ENCODE results near the gene MT3.

Gene MT3

DNA sequence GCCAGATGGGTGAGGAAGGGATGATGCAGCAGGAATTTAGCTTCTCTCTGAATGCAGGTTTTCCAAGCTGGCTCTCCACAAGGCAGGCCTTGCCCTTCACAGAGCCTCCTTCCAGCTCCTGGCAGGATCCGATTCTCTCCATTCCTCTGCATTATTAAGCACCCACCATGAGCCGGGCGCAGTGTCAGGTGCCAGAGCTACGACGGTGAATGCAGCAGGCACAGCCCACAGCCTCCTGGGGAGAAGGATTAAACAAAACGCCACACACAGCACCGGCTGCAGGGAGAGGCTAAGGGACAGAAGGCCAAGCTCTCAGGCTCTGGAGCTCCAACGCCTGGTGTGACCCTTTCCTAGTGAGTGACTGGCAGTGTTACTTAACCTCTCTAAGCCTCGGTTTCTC lies 12.0 kb downstream of the MT3 start:
- Histone ChIP-seq H4K20me1 (ENCODE audit: insufficient read depth, low read length, poor library complexity, severe bottlenecking) (no peaks in the 10 kb centered on the region), H3K4me1 (ENCODE audit: insufficient read depth, low read length, poor library complexity, severe bottlenecking) (no peaks in the 10 kb centered on the region), H3K36me3 (ENCODE audit: insufficient read depth, low read length) (no peaks in the 10 kb centered on the region), H3K79me2 (ENCODE audit: insufficient read depth, low read length) (no peaks in the 10 kb centered on the region), H2AFZ (ENCODE audit: low read length) (no peak overlapping the region), H3K9ac (ENCODE audit: low read depth, low read length, poor library complexity, severe bottlenecking) (no peak overlapping the region), H3K4me2 (ENCODE audit: low read depth, low read length, poor library complexity, severe bottlenecking) (no peak overlapping the region), H3K9me3 (ENCODE audit: insufficient read depth, low read depth, low read length) (no peaks in the 10 kb centered on the region), H3K27me3 (ENCODE audit: insufficient read depth, low read length, poor library complexity, severe bottlenecking) (no peaks in the 10 kb centered on the region), H3K4me3 (ENCODE audit: low read length, poor library complexity, severe bottlenecking) (no peak overlapping the region), H3F3A (ENCODE audit: low read depth) (no peaks in the 10 kb centered on the region), H3K9me2 (replicated peaks; ENCODE audit: low read depth, low read length) (no peaks in the 10 kb centered on the region)
- TF ChIP-seq, protein P1, sequence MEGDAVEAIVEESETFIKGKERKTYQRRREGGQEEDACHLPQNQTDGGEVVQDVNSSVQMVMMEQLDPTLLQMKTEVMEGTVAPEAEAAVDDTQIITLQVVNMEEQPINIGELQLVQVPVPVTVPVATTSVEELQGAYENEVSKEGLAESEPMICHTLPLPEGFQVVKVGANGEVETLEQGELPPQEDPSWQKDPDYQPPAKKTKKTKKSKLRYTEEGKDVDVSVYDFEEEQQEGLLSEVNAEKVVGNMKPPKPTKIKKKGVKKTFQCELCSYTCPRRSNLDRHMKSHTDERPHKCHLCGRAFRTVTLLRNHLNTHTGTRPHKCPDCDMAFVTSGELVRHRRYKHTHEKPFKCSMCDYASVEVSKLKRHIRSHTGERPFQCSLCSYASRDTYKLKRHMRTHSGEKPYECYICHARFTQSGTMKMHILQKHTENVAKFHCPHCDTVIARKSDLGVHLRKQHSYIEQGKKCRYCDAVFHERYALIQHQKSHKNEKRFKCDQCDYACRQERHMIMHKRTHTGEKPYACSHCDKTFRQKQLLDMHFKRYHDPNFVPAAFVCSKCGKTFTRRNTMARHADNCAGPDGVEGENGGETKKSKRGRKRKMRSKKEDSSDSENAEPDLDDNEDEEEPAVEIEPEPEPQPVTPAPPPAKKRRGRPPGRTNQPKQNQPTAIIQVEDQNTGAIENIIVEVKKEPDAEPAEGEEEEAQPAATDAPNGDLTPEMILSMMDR (conservative IDR thresholded peaks at IDR 0.05; ENCODE audit: low read length), result no peak
- no peak for TF ChIP-seq EZH2phosphoT487 (IDR thresholded peaks at IDR 0.05; ENCODE audit: borderline replicate concordance)

DNA sequence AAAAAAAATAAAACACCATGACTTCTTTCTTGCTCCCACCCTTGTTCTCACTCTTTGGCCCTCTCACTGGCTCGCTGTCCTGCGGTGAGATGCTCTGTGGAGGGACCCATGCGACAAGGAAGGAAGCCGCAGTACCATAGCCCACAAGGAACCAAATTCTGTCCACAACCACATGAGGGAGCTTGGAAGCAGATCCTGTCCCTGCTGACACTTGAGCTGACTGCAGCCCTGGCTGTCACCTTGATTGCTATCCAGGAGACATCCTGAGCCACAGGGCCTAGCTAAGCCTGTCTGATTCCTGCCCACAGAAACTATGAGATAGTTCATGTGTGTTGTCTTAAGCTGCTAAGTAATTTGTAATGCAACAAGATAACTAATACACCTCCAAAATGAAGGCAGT lies 14.3 kb downstream of the MT3 start:
- Histone ChIP-seq H3K9me3 (ENCODE audit: insufficient read depth, low read depth, low read length) (no peaks in the 10 kb centered on the region), H3K4me2 (ENCODE audit: low read depth, low read length, poor library complexity, severe bottlenecking) (no peak overlapping the region), H3K36me3 (ENCODE audit: insufficient read depth, low read length) (no peaks in the 10 kb centered on the region), H3K27me3 (ENCODE audit: insufficient read depth, low read length, poor library complexity, severe bottlenecking) (no peaks in the 10 kb centered on the region), H3K79me2 (ENCODE audit: insufficient read depth, low read length) (no peaks in the 10 kb centered on the region), H3K9me2 (replicated peaks; ENCODE audit: low read depth, low read length) (no peaks in the 10 kb centered on the region), H3K4me1 (ENCODE audit: insufficient read depth, low read length, poor library complexity, severe bottlenecking) (peaks cover 5% of the 10 kb centered on the region), H3F3A (ENCODE audit: low read depth) (no peaks in the 10 kb centered on the region), H3K9ac (ENCODE audit: low read depth, low read length, poor library complexity, severe bottlenecking) (no peak overlapping the region), H2AFZ (ENCODE audit: low read length) (no peak overlapping the region; the same call in 1 of the 2 replicates), H4K20me1 (ENCODE audit: insufficient read depth, low read length, poor library complexity, severe bottlenecking) (no peaks in the 10 kb centered on the region), H3K4me3 (ENCODE audit: low read length, poor library complexity, severe bottlenecking) (no peak overlapping the region)
- TF ChIP-seq EZH2phosphoT487 (IDR thresholded peaks at IDR 0.05; ENCODE audit: borderline replicate concordance), result no peak
- TF ChIP-seq, protein P1 (conservative IDR thresholded peaks at IDR 0.05; ENCODE audit: low read length), result no peak; the same call in 1 of the 2 replicates

DNA sequence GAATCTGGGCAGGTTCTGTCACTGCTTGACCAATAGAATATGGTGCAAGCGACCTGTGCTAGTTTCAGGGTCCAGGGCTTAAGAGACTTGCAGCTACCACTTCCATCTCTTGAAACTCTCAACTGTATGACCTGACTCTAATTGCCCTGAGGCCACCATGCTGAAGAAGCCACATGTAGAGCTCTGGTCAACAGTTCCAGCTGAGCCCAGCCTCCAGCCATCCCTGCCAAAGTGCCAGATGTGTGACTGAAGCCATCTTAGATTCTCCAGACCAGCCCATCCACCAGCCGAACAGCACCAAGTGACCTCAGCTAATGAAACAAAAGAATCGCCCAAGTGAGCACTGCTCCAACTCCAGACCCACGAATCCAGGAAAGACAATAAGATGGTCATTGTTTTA lies 15.6 kb downstream of the MT3 start:
- no peak overlapping the region for H3K4me2 ChIP-seq (ENCODE audit: low read depth, low read length, poor library complexity, severe bottlenecking)
- no peaks in the 10 kb centered on the region for H3K9me2 ChIP-seq (replicated peaks; ENCODE audit: low read depth, low read length)
- H3K27me3 ChIP-seq (ENCODE audit: insufficient read depth, low read length, poor library complexity, severe bottlenecking), result no peaks in the 10 kb centered on the region
- H3K36me3 ChIP-seq (ENCODE audit: insufficient read depth, low read length), result no peaks in the 10 kb centered on the region
- H2AFZ ChIP-seq (ENCODE audit: low read length), result no peak overlapping the region
- TF ChIP-seq, protein P1 (conservative IDR thresholded peaks at IDR 0.05; ENCODE audit: low read length), result no peak
- TF ChIP-seq EZH2phosphoT487 (IDR thresholded peaks at IDR 0.05; ENCODE audit: borderline replicate concordance), result no peak
- H3K4me1 ChIP-seq (ENCODE audit: insufficient read depth, low read length, poor library complexity, severe bottlenecking), result peaks cover 10% of the 10 kb centered on the region
- H3K9ac ChIP-seq (ENCODE audit: low read depth, low read length, poor library complexity, severe bottlenecking), result no peak overlapping the region
- no peaks in the 10 kb centered on the region for H3F3A ChIP-seq (ENCODE audit: low read depth)
- no peak overlapping the region for H3K4me3 ChIP-seq (ENCODE audit: low read length, poor library complexity, severe bottlenecking)
- peaks cover 7% of the 10 kb centered on the region for H3K79me2 ChIP-seq (ENCODE audit: insufficient read depth, low read length)
- no peaks in the 10 kb centered on the region for H3K9me3 ChIP-seq (ENCODE audit: insufficient read depth, low read depth, low read length)
- H4K20me1 ChIP-seq (ENCODE audit: insufficient read depth, low read length, poor library complexity, severe bottlenecking), result no peaks in the 10 kb centered on the region
